Prostate gland (tissue), 2 donors: ENCODE data around the gene PPP2R5D. TPM values are rescaled to one million over a fixed set of nuclear protein-coding genes. Genes with fewer than 3 reads are reported as not detected.

ENCODE experiments used
- DNase-seq: peaks from one replicate; pipeline ENCODE4 v3.0.0-alpha.2; 2019; ENCODE audit warnings: low spot score
- H3K27ac ChIP-seq, 2 donors: fragments of 200-600 bp; sonication (generic); 2 replicates each; pipeline ENCODE4 v1.5.1; 2017 to 2019
- H3K27me3 ChIP-seq: fragments of 200-600 bp; sonication (generic); replicated peaks from 2 replicates; pipeline ENCODE4 v1.5.1; 2019; ENCODE audit not compliant: insufficient read depth
- H3K36me3 ChIP-seq, 2 donors: fragments of 200-600 bp; sonication (generic); 1 replicate in 1 of 2; 2 replicates in 1 of 2; pipeline versions ENCODE4 v1.5.1 to v1.8.1; 2017 to 2019
- H3K4me1 ChIP-seq: fragments of 200-600 bp; sonication (generic); replicated peaks from 2 replicates; pipeline ENCODE4 v1.5.1; 2019
- H3K4me3 ChIP-seq, 2 donors: fragments of 200-600 bp; sonication (generic); 2 replicates each; pipeline ENCODE4 v1.5.1; 2017 to 2019
- H3K9me3 ChIP-seq: fragments of 200-600 bp; sonication (generic); 2 replicates; pipeline ENCODE4 v1.5.1; 2017
- CTCF ChIP-seq, 4 experiments: fragments of 200-600 bp in 2 of 4; fragments of 450-650 bp in 2 of 4; sonication (generic) in 2 of 4; IDR thresholded peaks; 1 replicate in 3 of 4; 2 replicates in 1 of 4; pipeline ENCODE4 v1.5.1; 2016 to 2019; ENCODE audit warnings: antibody characterized with exemption in 4 of 4, mild to moderate bottlenecking in 2 of 4, moderate library complexity in 2 of 4
- POLR2A ChIP-seq: fragments of 450-650 bp; IDR thresholded peaks from one replicate; pipeline ENCODE4 v1.6.1; 2016; ENCODE audit warnings: antibody characterized with exemption, mild to moderate bottlenecking
- POLR2AphosphoS5 ChIP-seq: sonication (generic); formaldehyde crosslinking; IDR thresholded peaks from one replicate; pipeline ENCODE4 v1.6.1; 2017; ENCODE audit warnings: antibody characterized with exemption
- WGBS: methylation state at CpG from one replicate; pipeline ENCODE4 v1.1.5; 2018; 5-methylcytosine and 5-hydroxymethylcytosine counted together
- intact Hi-C: fragments of 100-400 bp; cut with DNase I; formaldehyde crosslinking; loops from one replicate; pipeline ENCODE4 v1.14.2; 2022
- total RNA-seq, 2 donors: library from RNA; depleted of rRNA; stranded (reverse); fragments of >200 nt; gene quantifications; one replicate each; pipeline ENCODE4 v1.1.0, GENCODE V29; 2016

PPP2R5D gene
- total RNA-seq: 10 to 100 TPM; 55.1 to 95.9 TPM

- peaks cover 14% of the 10 kb centered on the region for H3K4me1 ChIP-seq
These were observed at the start of gene PPP2R5D for GRCh38 chr6:42984001-42984923. Gene PPP2R5D, plus strand, starts transcription at chr6:42984570. Its CDS starts 108 bp downstream, at chr6:42984678.

GRCh38 chr6:42935322-42935721 lies 49.0 kb upstream of the PPP2R5D start:
- no peaks in the 10 kb centered on the region for H3K27me3 ChIP-seq
- H3K9me3 ChIP-seq: no peaks in the 10 kb centered on the region
- no peak overlapping the region for H3K4me3 ChIP-seq
- WGBS: 85% methylated on average over 7 of the region's 7 CpGs
- no peak for DNase-seq
- no peak for TF ChIP-seq CTCF (IDR thresholded peaks at IDR 0.05)
- no peak for TF ChIP-seq POLR2A
- no peak for TF ChIP-seq POLR2AphosphoS5
- H3K4me1 ChIP-seq: peaks cover 6% of the 10 kb centered on the region
- intact Hi-C loops: no loop called here
- H3K36me3 ChIP-seq: peaks cover 3 to 26% of the 10 kb centered on the region in 2 donors
- H3K27ac ChIP-seq: no peak overlapping the region

More at GRCh38 chr6:42984001-42984923, at the start of gene PPP2R5D:
- peak within 1 kb of the TSS; percentile 81 to 82 for H3K27ac ChIP-seq
- H3K36me3 ChIP-seq: no peaks in the 10 kb centered on the region
- H3K4me3 ChIP-seq: peak within 1 kb of the TSS; percentile 77 to 87
- intact Hi-C loops: loop anchor here (5.0 kb wide), 1 partner anchor 82 kb away; no protein-coding TSS in a partner anchor
- no peaks in the 10 kb centered on the region for H3K9me3 ChIP-seq
- H3K27me3 ChIP-seq: no peaks in the 10 kb centered on the region
- under 1% methylated on average over 34 of the region's 59 CpGs for WGBS
- peak; percentile 98 for DNase-seq
- TF ChIP-seq CTCF (IDR thresholded peaks at IDR 0.05) (peak in 3 of 4 experiments; percentile 14 to 64 (median 36)), POLR2A (peak; percentile 93), POLR2AphosphoS5 (peak; percentile 97)

- intact Hi-C loops: no loop called here
- Histone ChIP-seq H3K27ac (no peak overlapping the region), H3K4me1 (peaks cover 3% of the 10 kb centered on the region), H3K27me3 (no peaks in the 10 kb centered on the region), H3K9me3 (no peaks in the 10 kb centered on the region), H3K36me3 (peaks cover 3 to 26% of the 10 kb centered on the region in 2 donors), H3K4me3 (no peak overlapping the region)
- 92% methylated on average over 11 of the region's 11 CpGs for WGBS
- DNase-seq: no peak
- TF ChIP-seq POLR2A: no peak
- TF ChIP-seq POLR2AphosphoS5: no peak
- no peak for TF ChIP-seq CTCF (IDR thresholded peaks at IDR 0.05)
These were observed 48.0 kb upstream of the PPP2R5D start for GRCh38 chr6:42936398-42936797.

GRCh38 chr6:42937548-42938427 lies 46.6 kb upstream of the PPP2R5D start:
- TF ChIP-seq CTCF (IDR thresholded peaks at IDR 0.05) (no peak), POLR2A (no peak), POLR2AphosphoS5 (no peak)
- H3K9me3 ChIP-seq: no peaks in the 10 kb centered on the region
- no peaks in the 10 kb centered on the region for H3K4me1 ChIP-seq
- WGBS: 90% methylated on average over 13 of the region's 13 CpGs
- no peaks in the 10 kb centered on the region for H3K27me3 ChIP-seq
- intact Hi-C loops: no loop called here
- H3K4me3 ChIP-seq: no peak overlapping the region
- H3K36me3 ChIP-seq: peaks cover 3 to 26% of the 10 kb centered on the region in 2 donors
- DNase-seq: no peak
- no peak overlapping the region for H3K27ac ChIP-seq
